NAMALWA (cell line): Measurements from ENCODE around the gene RAB19.

Experiments used
- DNase-seq: peaks from one replicate; pipeline ENCODE4 v3.0.0-alpha.2; 2015; ENCODE audit warnings: low spot score

RAB19 gene, protein sequence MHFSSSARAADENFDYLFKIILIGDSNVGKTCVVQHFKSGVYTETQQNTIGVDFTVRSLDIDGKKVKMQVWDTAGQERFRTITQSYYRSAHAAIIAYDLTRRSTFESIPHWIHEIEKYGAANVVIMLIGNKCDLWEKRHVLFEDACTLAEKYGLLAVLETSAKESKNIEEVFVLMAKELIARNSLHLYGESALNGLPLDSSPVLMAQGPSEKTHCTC

DNA sequence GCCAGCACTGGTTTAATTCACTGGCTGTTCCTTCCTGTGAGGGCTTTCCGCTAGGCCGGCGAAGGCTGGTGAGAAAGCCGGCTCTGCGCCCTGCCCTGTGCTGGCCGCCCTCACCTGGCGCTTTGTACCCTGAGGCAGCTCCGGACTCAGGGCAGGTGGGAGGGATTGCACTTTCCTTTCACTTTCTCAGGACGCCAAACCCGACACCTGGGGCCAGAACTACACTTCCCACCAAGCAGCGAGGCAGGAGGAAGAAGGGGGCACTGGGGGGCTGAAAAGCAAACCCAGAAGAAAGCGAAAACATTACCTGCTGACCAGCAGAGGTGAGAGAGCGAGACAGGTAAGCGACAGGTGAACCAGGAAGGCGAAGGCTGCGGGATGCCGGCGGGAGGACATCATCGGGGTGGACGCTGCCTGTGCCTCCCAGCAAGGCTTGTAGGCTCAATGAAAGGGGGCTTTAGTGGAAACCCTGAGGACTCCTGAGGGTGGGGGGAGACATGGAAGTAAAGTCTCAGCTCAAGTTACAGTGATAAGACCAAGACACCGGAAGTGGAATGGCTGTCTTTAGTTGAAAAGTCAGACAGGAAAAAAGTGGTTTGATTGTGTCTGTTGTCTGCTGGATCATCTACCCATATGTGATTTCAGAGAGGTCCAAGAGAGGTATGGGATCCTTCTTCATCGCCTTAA is at the start of gene RAB19:
Gene RAB19 (plus strand): TSS at position 181 of the 687 bp plus-strand sequence. CDS start 3,589 bp downstream, outside the sequence.
- no peak for DNase-seq

GRCh38 chr7:140358024-140358411 is 45.8 kb upstream of the RAB19 start:
- DNase-seq = no peak

GRCh38 chr7:140358412-140359051 is 45.3 kb upstream of the RAB19 start:
- no peak for DNase-seq

- DNase-seq = no peak
Observed at GRCh38 chr7:140360697-140361229, 43.1 kb upstream of the RAB19 start.

- no peak for DNase-seq
Observed at GRCh38 chr7:140364819-140365218, 39.0 kb upstream of the RAB19 start.

GRCh38 chr7:140367528-140367927 is 36.3 kb upstream of the RAB19 start:
- no peak for DNase-seq

DNA sequence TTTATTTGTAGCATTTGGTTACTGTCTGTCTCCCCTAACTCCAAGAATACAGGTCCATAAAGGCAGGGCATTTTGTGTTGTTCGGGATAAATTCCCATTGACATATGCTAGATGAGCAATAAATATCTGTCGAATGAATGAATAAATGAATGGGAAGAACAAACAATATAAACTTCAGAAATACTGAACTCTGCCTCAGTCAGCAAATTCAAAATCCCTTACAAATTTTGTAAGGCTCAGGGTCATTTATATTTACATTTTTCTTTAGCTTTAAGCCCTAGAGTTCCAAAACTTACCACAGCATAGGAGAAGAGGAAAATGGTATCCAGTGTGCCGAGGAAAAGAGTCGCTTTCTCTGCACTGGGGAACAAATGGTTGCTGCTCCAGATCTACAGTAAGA is 34.6 kb upstream of the RAB19 start:
- no peak for DNase-seq

DNA sequence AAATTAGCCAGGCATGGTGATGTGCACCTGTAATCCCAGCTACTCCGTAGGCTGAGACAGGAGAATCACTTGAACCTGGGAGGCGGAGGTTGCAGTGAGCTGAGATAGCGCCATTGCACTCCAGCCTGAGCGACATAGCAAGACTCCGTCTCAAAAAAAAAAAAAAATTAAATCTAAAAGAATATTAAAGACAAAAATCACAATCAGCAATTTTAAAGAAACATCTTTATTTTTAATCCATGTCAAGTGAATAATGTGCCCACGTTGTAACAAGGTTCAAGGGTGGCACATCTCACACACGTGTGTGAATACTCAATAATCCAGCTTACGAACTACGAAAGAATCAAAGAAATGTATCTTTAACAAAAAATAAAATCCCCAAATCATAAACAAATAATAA is 28.5 kb upstream of the RAB19 start:
- DNase-seq = no peak

GRCh38 chr7:140375892-140376730 is 27.7 kb upstream of the RAB19 start:
- DNase-seq = no peak

DNA sequence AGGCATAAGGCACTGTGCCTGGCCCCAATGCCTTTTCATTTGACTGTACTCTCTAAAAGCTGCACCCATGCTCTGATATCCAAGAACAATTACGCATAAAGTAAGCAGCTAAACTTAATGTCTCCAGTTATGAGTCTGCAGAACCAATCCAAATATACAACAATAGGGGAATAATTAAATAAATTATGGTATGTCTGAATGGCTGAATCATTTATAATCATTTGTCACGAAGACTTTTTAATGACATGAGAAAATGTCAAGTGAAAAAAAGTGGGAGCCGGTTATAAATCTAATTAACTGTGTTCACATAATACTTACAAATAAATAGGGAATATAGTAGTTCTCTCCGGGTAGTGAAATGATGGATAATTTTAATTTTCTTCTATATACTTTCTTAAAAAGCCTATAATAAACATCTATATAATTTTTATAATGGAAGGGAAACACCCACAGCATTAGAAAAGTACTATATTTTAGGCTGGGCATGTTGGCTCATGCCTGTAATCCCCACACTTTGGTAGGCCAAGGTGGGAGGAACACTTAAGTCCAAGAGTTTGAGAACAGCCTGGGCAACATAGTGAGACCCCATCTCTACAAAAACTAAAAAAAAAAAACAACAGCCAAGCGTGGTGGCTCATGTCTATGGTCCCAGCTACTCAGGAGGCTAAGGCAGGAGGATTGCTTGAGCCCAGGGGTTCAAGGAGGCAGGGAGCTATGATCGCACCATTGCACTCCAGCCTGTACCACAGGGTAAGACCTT is 19.7 kb upstream of the RAB19 start:
- no peak for DNase-seq

GRCh38 chr7:140384894-140385545 is 18.8 kb upstream of the RAB19 start:
- no peak for DNase-seq

- no peak for DNase-seq
Observed at GRCh38 chr7:140389445-140389844, 14.4 kb upstream of the RAB19 start.

- no peak for DNase-seq
Observed at GRCh38 chr7:140390034-140390433, 13.8 kb upstream of the RAB19 start.

DNA sequence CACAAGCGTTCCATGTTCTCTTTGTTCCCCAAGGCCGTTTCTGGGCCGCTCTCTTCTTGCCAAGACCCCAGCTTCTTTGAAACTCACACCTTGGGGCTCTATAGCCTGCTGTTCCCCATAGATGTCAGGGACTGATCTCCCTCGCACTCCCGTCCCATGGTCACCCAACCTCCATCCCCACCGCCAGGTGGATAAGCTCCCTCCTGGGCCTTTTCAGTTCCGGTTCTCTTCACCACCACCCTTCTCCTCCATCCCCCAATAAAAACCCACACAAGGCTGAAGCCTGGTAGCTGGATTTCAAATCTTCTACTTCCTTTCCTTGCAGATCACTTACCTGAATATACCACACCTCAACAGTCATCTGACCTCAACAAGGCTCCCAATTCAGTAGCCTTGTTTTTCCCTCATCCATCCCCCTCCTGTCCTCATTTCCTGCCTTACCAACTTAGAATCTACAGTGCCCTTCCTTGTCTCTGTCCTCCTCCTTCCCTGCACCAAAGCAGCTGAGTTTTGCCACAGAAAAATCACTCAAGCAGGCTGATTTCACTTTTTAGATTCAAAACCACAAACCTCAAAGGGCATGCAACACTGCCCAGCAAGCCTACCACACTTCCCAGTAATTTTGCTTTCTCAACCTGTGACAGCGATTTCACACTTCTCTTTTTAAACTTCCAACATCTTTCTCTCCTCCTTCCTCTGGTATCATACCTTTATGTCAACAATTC is 13.2 kb upstream of the RAB19 start:
- DNase-seq = peak; percentile 77

DNA sequence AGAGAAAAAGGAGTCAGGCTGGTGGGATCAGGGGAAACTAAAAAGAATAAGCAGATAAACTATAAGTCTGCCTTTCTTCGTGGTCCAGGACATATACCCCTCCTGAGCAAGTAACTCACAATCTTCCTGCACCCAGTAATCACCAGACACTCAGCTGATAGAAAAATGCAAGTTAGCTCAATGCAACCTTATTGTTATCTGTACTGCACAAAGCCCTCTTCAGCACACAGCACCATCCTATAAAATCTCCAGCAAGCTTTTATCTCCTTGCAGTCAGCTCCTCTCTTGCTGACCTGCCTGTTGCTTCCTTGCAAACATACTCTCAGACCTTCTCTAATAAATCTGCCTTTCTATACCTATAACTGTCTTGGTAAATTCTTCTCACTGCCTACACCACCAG is 12.2 kb upstream of the RAB19 start:
- DNase-seq = no peak

DNA sequence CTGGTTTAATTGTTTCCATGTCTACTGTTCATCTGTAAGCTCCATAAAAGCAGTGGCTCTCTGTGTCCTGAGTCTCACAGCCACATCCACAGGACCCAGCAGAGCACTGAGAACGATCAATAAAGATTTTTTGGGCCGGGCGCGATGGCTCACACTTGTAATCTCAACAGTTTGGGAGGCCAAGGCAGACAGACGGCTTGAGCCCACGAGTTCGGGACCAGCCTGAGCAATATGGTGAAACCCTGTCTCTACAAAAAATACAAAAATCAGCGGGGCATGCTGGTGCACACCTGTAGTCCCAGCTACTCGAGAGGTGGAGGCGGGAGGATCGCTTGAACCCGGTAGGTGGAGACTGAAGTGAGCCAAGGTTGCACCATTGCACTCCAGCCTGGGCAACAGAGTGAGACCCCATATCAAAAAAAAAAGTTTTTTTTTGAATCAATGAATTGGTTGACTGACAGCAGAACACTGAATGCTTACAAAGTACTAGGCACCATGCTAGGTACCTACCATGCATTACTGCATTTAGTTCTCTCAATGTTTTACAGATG is 10.0 kb upstream of the RAB19 start:
- no peak for DNase-seq

DNA sequence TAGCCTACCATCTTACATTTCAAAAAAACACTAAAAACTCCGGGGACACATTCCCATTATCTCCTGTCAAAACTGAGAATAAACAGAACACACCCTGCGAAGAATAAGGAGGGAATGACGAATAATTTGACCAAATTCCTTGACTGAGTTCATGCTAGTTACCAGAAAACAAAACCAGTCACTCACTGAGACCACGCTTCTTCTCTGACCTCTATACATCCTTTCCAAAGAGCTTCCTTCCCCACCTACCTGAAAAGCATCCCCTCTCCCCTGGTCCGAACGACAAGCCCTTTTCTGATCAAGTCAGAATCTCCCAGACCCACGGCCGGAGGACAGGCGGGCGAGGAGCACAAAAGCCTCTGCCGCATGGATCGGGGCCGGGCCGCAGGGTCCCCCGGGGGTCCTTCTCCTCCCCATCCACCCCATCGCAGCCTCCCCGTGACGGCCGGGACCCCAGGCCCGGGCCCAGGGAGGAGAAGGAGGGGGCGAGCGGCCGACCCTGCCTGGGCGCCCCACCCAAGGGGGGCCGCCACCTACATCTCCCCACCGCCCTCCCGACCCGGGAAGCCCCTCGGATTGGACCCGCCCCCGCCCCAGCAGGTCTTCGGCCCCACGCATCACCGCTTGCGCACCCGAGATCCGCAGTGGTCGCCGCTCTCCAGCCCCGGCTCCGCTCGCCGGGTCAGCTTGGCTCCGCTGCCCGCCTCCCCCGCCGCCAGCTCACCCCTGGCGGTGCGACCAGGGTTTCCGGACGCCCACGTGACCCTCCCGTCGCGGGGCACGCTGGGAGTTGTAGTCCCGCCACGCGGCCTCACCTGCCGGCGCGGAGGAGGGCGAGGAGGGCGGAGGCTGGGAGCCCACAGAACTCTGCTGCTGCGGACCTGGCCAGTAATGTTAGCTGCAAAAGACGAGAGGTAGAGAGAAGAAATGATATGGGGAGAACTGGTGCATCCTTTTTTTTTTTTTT is 5.8 kb upstream of the RAB19 start, which contains the start of gene SLC37A3:
Gene SLC37A3 (minus strand): TSS at position 747 of the 967 bp plus-strand sequence. CDS start 16,004 bp downstream, outside the sequence.
- DNase-seq = peak; percentile 88

DNA sequence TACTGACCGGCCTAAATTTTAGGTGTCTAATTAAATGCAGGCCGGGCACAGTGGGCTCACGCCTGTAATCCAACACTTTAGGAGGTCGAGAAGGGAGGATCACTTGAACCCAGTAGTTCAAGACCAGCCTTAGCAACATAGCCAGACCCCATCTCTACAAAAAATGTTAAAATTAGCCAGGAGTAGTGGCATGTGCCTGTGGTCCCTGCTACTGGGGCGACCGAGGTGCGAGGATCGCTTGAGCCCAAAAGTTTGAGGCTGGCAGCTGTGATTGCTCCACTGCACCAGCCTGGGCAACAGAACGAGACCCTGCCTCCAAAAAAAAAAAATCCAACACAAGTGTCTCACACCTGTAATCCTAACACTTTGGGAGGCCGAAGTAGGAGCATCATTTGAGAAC is 5.0 kb upstream of the RAB19 start:
- DNase-seq = no peak

DNA sequence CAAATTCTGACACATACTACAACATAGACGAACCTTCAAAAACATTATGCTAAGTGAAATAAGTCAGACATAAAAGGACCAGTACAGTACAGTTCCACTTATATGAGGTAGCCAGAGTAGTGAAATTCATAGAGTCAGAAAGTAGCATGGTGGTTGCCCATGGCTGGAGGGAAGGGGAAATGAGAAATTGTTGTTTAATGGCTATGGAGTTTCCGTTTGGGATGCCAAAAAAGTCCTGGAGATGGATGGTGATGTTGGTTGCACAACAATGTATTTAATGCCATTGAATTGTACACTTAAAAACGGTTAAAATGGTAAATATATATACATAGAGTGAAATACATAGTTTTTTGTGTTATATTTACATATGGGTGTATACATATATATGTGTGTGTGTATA is 3.5 kb upstream of the RAB19 start:
- no peak for DNase-seq
